ENCODE results near the gene LRRC8B.
"Not testable (repeated sequence)": the region's sequence is repeated elsewhere in the genome, so short reads cannot be mapped to it uniquely, and the experiment has no call there.

DNA sequence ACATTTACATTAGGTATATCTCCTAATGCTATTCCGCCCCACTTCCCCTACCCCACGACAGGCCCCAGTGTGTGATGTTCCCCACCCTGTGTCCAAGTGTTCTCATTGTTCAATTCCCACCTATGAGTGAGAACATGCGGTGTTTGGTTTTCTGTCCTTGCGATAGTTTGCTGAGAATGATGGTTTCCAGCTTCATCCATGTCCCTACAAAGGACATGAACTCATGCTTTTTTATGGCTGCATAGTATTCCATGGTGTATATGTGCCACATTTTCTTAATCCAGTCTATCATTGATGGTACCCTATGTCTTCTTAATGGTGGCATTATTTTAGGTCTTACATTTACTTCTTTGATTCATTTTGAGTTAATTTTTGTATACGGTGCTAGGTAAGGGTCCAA lies 14.6 kb upstream of the LRRC8B start:
- TF ChIP-seq, protein P1, sequence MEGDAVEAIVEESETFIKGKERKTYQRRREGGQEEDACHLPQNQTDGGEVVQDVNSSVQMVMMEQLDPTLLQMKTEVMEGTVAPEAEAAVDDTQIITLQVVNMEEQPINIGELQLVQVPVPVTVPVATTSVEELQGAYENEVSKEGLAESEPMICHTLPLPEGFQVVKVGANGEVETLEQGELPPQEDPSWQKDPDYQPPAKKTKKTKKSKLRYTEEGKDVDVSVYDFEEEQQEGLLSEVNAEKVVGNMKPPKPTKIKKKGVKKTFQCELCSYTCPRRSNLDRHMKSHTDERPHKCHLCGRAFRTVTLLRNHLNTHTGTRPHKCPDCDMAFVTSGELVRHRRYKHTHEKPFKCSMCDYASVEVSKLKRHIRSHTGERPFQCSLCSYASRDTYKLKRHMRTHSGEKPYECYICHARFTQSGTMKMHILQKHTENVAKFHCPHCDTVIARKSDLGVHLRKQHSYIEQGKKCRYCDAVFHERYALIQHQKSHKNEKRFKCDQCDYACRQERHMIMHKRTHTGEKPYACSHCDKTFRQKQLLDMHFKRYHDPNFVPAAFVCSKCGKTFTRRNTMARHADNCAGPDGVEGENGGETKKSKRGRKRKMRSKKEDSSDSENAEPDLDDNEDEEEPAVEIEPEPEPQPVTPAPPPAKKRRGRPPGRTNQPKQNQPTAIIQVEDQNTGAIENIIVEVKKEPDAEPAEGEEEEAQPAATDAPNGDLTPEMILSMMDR (IDR thresholded peaks at IDR 0.05), result not testable (repeated sequence)
- TF ChIP-seq POLR2A (IDR thresholded peaks at IDR 0.05), result not testable (repeated sequence)

Measured in testis (tissue), 2 donors.